ENCODE data around the gene ZNF436. TPM values are rescaled to one million over a fixed set of nuclear protein-coding genes. Genes with fewer than 3 reads are reported as not detected.

ZNF436 gene
- total and polyA plus RNA-seq, 2 of the 8 experiments (the other 6 are each of a cell fraction or from before 2014, with no cell fraction given): 0.65 to 1.8 TPM

DNA sequence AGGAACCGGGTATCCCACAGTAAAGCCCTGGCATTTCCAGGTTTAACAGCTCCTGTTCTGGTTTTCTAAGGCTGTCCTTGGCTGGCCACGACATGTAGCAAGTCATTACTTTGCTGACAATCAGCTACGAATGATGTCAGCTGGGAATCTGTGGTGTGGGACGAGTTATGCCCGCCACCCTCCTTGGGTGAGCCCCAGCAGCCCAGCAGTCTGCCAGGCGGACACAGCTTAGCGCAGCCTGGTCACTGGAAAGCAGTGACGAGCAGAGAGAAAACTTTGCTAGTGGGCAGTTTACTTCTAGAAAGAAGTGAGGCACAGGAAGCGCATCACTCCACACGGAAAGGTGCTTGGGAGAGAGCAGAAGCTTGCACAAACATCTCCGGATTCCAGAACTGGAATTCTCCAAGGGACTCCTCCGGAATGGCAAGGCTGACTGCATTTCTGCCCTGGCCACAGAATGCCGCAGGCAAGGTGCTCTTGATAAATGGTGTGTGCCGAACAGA, 15.5 kb upstream of the ZNF436 start (continued):
- TF ChIP-seq, protein P1, sequence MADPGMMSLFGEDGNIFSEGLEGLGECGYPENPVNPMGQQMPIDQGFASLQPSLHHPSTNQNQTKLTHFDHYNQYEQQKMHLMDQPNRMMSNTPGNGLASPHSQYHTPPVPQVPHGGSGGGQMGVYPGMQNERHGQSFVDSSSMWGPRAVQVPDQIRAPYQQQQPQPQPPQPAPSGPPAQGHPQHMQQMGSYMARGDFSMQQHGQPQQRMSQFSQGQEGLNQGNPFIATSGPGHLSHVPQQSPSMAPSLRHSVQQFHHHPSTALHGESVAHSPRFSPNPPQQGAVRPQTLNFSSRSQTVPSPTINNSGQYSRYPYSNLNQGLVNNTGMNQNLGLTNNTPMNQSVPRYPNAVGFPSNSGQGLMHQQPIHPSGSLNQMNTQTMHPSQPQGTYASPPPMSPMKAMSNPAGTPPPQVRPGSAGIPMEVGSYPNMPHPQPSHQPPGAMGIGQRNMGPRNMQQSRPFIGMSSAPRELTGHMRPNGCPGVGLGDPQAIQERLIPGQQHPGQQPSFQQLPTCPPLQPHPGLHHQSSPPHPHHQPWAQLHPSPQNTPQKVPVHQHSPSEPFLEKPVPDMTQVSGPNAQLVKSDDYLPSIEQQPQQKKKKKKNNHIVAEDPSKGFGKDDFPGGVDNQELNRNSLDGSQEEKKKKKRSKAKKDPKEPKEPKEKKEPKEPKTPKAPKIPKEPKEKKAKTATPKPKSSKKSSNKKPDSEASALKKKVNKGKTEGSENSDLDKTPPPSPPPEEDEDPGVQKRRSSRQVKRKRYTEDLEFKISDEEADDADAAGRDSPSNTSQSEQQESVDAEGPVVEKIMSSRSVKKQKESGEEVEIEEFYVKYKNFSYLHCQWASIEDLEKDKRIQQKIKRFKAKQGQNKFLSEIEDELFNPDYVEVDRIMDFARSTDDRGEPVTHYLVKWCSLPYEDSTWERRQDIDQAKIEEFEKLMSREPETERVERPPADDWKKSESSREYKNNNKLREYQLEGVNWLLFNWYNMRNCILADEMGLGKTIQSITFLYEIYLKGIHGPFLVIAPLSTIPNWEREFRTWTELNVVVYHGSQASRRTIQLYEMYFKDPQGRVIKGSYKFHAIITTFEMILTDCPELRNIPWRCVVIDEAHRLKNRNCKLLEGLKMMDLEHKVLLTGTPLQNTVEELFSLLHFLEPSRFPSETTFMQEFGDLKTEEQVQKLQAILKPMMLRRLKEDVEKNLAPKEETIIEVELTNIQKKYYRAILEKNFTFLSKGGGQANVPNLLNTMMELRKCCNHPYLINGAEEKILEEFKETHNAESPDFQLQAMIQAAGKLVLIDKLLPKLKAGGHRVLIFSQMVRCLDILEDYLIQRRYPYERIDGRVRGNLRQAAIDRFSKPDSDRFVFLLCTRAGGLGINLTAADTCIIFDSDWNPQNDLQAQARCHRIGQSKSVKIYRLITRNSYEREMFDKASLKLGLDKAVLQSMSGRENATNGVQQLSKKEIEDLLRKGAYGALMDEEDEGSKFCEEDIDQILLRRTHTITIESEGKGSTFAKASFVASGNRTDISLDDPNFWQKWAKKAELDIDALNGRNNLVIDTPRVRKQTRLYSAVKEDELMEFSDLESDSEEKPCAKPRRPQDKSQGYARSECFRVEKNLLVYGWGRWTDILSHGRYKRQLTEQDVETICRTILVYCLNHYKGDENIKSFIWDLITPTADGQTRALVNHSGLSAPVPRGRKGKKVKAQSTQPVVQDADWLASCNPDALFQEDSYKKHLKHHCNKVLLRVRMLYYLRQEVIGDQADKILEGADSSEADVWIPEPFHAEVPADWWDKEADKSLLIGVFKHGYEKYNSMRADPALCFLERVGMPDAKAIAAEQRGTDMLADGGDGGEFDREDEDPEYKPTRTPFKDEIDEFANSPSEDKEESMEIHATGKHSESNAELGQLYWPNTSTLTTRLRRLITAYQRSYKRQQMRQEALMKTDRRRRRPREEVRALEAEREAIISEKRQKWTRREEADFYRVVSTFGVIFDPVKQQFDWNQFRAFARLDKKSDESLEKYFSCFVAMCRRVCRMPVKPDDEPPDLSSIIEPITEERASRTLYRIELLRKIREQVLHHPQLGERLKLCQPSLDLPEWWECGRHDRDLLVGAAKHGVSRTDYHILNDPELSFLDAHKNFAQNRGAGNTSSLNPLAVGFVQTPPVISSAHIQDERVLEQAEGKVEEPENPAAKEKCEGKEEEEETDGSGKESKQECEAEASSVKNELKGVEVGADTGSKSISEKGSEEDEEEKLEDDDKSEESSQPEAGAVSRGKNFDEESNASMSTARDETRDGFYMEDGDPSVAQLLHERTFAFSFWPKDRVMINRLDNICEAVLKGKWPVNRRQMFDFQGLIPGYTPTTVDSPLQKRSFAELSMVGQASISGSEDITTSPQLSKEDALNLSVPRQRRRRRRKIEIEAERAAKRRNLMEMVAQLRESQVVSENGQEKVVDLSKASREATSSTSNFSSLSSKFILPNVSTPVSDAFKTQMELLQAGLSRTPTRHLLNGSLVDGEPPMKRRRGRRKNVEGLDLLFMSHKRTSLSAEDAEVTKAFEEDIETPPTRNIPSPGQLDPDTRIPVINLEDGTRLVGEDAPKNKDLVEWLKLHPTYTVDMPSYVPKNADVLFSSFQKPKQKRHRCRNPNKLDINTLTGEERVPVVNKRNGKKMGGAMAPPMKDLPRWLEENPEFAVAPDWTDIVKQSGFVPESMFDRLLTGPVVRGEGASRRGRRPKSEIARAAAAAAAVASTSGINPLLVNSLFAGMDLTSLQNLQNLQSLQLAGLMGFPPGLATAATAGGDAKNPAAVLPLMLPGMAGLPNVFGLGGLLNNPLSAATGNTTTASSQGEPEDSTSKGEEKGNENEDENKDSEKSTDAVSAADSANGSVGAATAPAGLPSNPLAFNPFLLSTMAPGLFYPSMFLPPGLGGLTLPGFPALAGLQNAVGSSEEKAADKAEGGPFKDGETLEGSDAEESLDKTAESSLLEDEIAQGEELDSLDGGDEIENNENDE (IDR thresholded peaks at IDR 0.05; ENCODE audit: insufficient replicate concordance, low read length): no peak
- TF ChIP-seq NRF1 (IDR thresholded peaks at IDR 0.05; ENCODE audit: low read depth, low read length): no peak
